HepG2 (cell line): Measurements from ENCODE around the gene C1RL. TPM values are rescaled to one million over a fixed set of nuclear protein-coding genes. Genes with fewer than 3 reads are reported as not detected.

Experiments
- CTCF ChIP-seq: sonication (generic); formaldehyde crosslinking; IDR thresholded peaks from 2 replicates; pipeline ENCODE4 v1.5.0; 2020; ENCODE audit warnings: mild to moderate bottlenecking, missing genetic modification reagents, moderate library complexity
- GZF1 ChIP-seq: sonication (generic); formaldehyde crosslinking; IDR thresholded peaks from 2 replicates; pipeline ENCODE4 v1.5.1; 2020; ENCODE audit warnings: mild to moderate bottlenecking, missing genetic modification reagents
- HMGA1 ChIP-seq: sonication (generic); formaldehyde crosslinking; conservative IDR thresholded peaks from 2 replicates; pipeline ENCODE4 v1.4.0; 2020; ENCODE audit warnings: missing genetic modification reagents
- HNRNPK ChIP-seq: fragments of 200-400 bp; formaldehyde crosslinking; IDR thresholded peaks from 2 replicates; pipeline ENCODE4 v1.6.1; 2018; ENCODE audit warnings: low read length, low read depth, moderate library complexity, mild to moderate bottlenecking; ENCODE audit not compliant: poor library complexity, severe bottlenecking
- ISL2 ChIP-seq: sonication (generic); formaldehyde crosslinking; IDR thresholded peaks from 2 replicates; pipeline ENCODE4 v1.5.0; 2020; ENCODE audit warnings: missing genetic modification reagents
- JUN ChIP-seq: sonication (generic); formaldehyde crosslinking; IDR thresholded peaks from 2 replicates; pipeline ENCODE4 v1.4.0; 2020; ENCODE audit warnings: mild to moderate bottlenecking, missing genetic modification reagents
- KLF16 ChIP-seq, 2 experiments: sonication (generic) in 1 of 2; formaldehyde crosslinking in 1 of 2; IDR thresholded peaks; 2 replicates each; pipeline versions ENCODE4 v1.6.1 to v1.8.0; 2016 to 2023; ENCODE audit warnings: missing genetic modification reagents in 2 of 2, missing compliant biosample characterization in 1 of 2
- LBX2 ChIP-seq: sonication (generic); formaldehyde crosslinking; IDR thresholded peaks from 2 replicates; pipeline ENCODE4 v1.5.0; 2020; ENCODE audit warnings: missing genetic modification reagents, mild to moderate bottlenecking, borderline replicate concordance
- NR2F6 ChIP-seq, 2 experiments: IDR thresholded peaks; 2 replicates each; pipeline ENCODE4 v1.6.1; 2016; ENCODE audit warnings: antibody characterized with exemption in 1 of 2, mild to moderate bottlenecking in 1 of 2
- POLR2G ChIP-seq: fragments of 200-400 bp; formaldehyde crosslinking; IDR thresholded peaks from 2 replicates; pipeline ENCODE4 v1.6.1; 2018; ENCODE audit warnings: mild to moderate bottlenecking, low read depth, low read length, moderate library complexity
- REST ChIP-seq, 2 experiments: IDR thresholded peaks; 2 replicates each; pipeline ENCODE4 v1.6.1; 2011 to 2012; ENCODE audit warnings: low read length in 2 of 2, borderline replicate concordance in 1 of 2, low read depth in 1 of 2, mild to moderate bottlenecking in 1 of 2, moderate library complexity in 1 of 2
- TGIF2 ChIP-seq: IDR thresholded peaks from 2 replicates; pipeline ENCODE4 v1.6.1; 2016; ENCODE audit warnings: control low read depth, missing compliant biosample characterization
- ZEB1 ChIP-seq: IDR thresholded peaks from 2 replicates; pipeline ENCODE4 v1.6.1; 2012; ENCODE audit warnings: mild to moderate bottlenecking, low read depth, inconsistent platforms; ENCODE audit not compliant: insufficient replicate concordance
- ZNF207 ChIP-seq: fragments of 450-650 bp; IDR thresholded peaks from 2 replicates; pipeline ENCODE4 v1.6.1; 2016; ENCODE audit warnings: antibody characterized with exemption, borderline replicate concordance
- ZNF501 ChIP-seq: sonication (generic); formaldehyde crosslinking; IDR thresholded peaks from 2 replicates; pipeline ENCODE4 v1.5.1; 2020; ENCODE audit warnings: mild to moderate bottlenecking, moderate library complexity, missing genetic modification reagents
- ZNF549 ChIP-seq: sonication (generic); formaldehyde crosslinking; IDR thresholded peaks from 2 replicates; pipeline ENCODE4 v1.5.0; 2020; ENCODE audit warnings: missing genetic modification reagents
- ZNF558 ChIP-seq: sonication (generic); formaldehyde crosslinking; IDR thresholded peaks from 2 replicates; pipeline ENCODE4 v1.9.0; 2022; ENCODE audit warnings: mild to moderate bottlenecking, missing genetic modification reagents, borderline replicate concordance
- ZNF580 ChIP-seq: IDR thresholded peaks from 2 replicates; pipeline ENCODE4 v1.6.1; 2016; ENCODE audit warnings: low read depth, borderline replicate concordance
- ZNF746 ChIP-seq: sonication (generic); formaldehyde crosslinking; IDR thresholded peaks from 2 replicates; pipeline ENCODE4 v1.8.0; 2022; ENCODE audit warnings: mild to moderate bottlenecking, missing genetic modification reagents
- ZNF747 ChIP-seq: sonication (generic); formaldehyde crosslinking; IDR thresholded peaks from 2 replicates; pipeline ENCODE4 v1.8.1; 2023; ENCODE audit warnings: missing genetic modification reagents, mild to moderate bottlenecking, borderline replicate concordance
- ZNF800 ChIP-seq: sonication (generic); formaldehyde crosslinking; IDR thresholded peaks from 2 replicates; pipeline ENCODE4 v1.4.0; 2020; ENCODE audit warnings: missing genetic modification reagents
- polyA plus RNA-seq, 8 experiments: library from polyadenylated mRNA; depleted of rRNA in 3 of 8; stranded (reverse) in 7 of 8; unstranded in 1 of 8; fragments of >200 nt; fragmentation: Illumina TruSeq in 4 of 8; extraction: Trizol in 4 of 8; gene quantifications; 2 replicates each; pipeline versions ENCODE4 v1.2.1 to v1.2.3, GENCODE V29; 2011 to 2016; ENCODE audit warnings: low read depth in 4 of 8, missing spikeins in 1 of 8, mixed read lengths in 1 of 8; ENCODE audit not compliant: insufficient read depth in 1 of 8
- total RNA-seq, 5 experiments: library from RNA; depleted of rRNA; stranded (reverse); fragments of >200 nt; fragmentation: Illumina TruSeq; extraction: Trizol; gene quantifications; 2 replicates each; pipeline ENCODE4 v1.2.3, GENCODE V29; 2016; ENCODE audit warnings: low read depth in 1 of 5

C1RL gene
- total and polyA plus RNA-seq, 2 of the 13 experiments (the other 11 are each of a cell fraction or from before 2014, with no cell fraction given): 28.9 to 53.1 TPM

GRCh38 chr12:7123806-7124522 lies 14.9 kb upstream of the C1RL start (continued):
- no peak for TF ChIP-seq HNRNPK
- 0 out of 4 replicates have a peak, but pooled peaks of 1 of the 2 experiments have one; percentile 22 for TF ChIP-seq KLF16 (CRISPR knock-in tag; IDR thresholded peaks at IDR 0.05)
- TF ChIP-seq ZNF580 (CRISPR knock-in tag): peak; percentile 44; the same call in 1 of the 2 replicates
- no peak for TF ChIP-seq LBX2 (CRISPR knock-in tag)
- no peak for TF ChIP-seq CTCF (CRISPR knock-in tag)
- peak in 1 of 2 experiments; percentile 42; a peak in 1 of 4 replicates for TF ChIP-seq REST (IDR thresholded peaks at IDR 0.05; ENCODE audit: borderline replicate concordance in 1 of 2, low read depth in 1 of 2, low read length in 2 of 2)
- no peak for TF ChIP-seq ZEB1
- TF ChIP-seq ISL2 (CRISPR knock-in tag): peak; percentile 66
- TF ChIP-seq ZNF747: no peak
- no peak for TF ChIP-seq ZNF549
- TF ChIP-seq POLR2G: peak; percentile 76
- TF ChIP-seq NR2F6 (IDR thresholded peaks at IDR 0.05): peak; percentile 96
- peak; percentile 99 for TF ChIP-seq NR2F6 (CRISPR knock-in tag; IDR thresholded peaks at IDR 0.05)
- TF ChIP-seq ZNF501 (CRISPR knock-in tag): 0 out of 2 replicates have a peak, but pooled peaks have one; percentile 13
- TF ChIP-seq JUN (CRISPR knock-in tag): 0 out of 2 replicates have a peak, but pooled peaks have one; percentile 46
- no peak for TF ChIP-seq HMGA1 (CRISPR knock-in tag)
- TF ChIP-seq ZNF558: no peak
- TF ChIP-seq GZF1 (CRISPR knock-in tag): no peak
- no peak for TF ChIP-seq ZNF207
- TF ChIP-seq TGIF2 (CRISPR knock-in tag): no peak
- TF ChIP-seq ZNF800 (CRISPR knock-in tag): no peak
- TF ChIP-seq ZNF746 (CRISPR knock-in tag): peak; percentile 90
